Measurements from ENCODE around the gene SIK2. TPM values are rescaled to one million over a fixed set of nuclear protein-coding genes. Genes with fewer than 3 reads are reported as not detected.

Gene SIK2
- total RNA-seq, 1 donor from 2014 or later, result 26.3 TPM

GRCh38 chr11:111723595-111723994 is 121.3 kb downstream of the SIK2 start:
- no peak for ATAC-seq
- peaks cover 94% of the 10 kb centered on the region for H3K36me3 ChIP-seq
- no peaks in the 10 kb centered on the region for H3K4me1 ChIP-seq
- H3K27ac ChIP-seq, result no peak overlapping the region
- H3K27me3 ChIP-seq (ENCODE audit: low read depth), result no peaks in the 10 kb centered on the region
- DNase-seq, result no peak
- intact Hi-C loops (cut with DNase I), result no loop called here
- no peak for TF ChIP-seq CTCF (IDR thresholded peaks at IDR 0.05)
- H3K9me3 ChIP-seq, result no peaks in the 10 kb centered on the region
- H3K4me3 ChIP-seq, result no peak overlapping the region

GRCh38 chr11:111724615-111725129 is 122.4 kb downstream of the SIK2 start:
- Histone ChIP-seq H3K9me3 (no peaks in the 10 kb centered on the region), H3K27ac (no peak overlapping the region), H3K36me3 (peaks cover 88% of the 10 kb centered on the region), H3K4me1 (no peaks in the 10 kb centered on the region), H3K4me3 (no peak overlapping the region), H3K27me3 (ENCODE audit: low read depth) (no peaks in the 10 kb centered on the region)
- intact Hi-C loops (cut with DNase I), result no loop called here
- no peak for TF ChIP-seq CTCF (IDR thresholded peaks at IDR 0.05)
- no peak for ATAC-seq
- DNase-seq, result no peak

DNA sequence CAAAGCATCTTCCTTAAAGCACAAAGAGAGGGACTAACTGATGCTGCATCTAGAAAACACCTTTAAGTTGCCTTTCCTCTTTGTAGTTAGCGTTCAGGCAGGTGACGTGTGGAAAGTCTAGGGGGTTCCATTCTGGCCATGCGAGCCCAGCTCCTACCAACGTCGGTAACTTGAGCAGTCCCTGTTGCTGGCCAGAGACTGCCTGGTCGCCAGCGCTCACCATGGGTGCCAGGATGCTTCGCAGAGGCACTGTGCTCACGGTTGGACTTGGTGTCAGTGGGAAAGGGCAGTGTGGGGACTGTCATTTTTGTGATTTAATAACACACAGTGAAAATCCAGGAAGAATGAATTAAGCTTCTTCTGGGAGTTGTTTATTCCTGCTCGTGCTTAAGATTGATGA is 123.4 kb downstream of the SIK2 start:
- no peak for TF ChIP-seq CTCF (IDR thresholded peaks at IDR 0.05)
- DNase-seq (no peak), ATAC-seq (no peak)
- H3K27ac ChIP-seq, result no peak overlapping the region
- no peak overlapping the region for H3K4me3 ChIP-seq
- H3K27me3 ChIP-seq (ENCODE audit: low read depth), result no peaks in the 10 kb centered on the region
- no peaks in the 10 kb centered on the region for H3K9me3 ChIP-seq
- intact Hi-C loops (cut with DNase I), result no loop called here
- H3K4me1 ChIP-seq, result peaks cover 6% of the 10 kb centered on the region
- H3K36me3 ChIP-seq, result peaks cover 78% of the 10 kb centered on the region

DNA sequence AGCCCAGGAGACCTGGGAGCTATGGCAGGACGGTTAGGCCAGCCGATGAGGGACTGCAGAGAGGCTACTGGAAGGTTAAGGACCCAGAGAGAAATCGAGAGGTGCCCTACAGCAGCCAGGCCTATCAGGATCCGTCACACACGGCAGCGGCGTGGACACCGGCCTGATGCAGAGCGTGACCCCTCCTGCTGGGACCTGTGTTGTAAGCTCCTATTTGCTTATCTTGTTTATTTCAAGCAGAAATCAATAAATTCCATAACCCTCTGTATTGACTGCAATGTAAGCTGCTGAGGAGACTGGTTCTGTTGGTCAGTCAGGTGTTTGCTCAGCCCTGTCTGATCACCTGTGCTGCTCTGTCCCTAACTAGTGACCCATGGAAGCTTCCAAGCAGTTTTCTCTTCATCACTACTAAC is 124.1 kb downstream of the SIK2 start:
- DNase-seq (no peak), ATAC-seq (no peak)
- Histone ChIP-seq H3K4me3 (no peak overlapping the region), H3K4me1 (peaks cover 13% of the 10 kb centered on the region), H3K9me3 (no peaks in the 10 kb centered on the region), H3K27me3 (ENCODE audit: low read depth) (no peaks in the 10 kb centered on the region), H3K36me3 (peaks cover 71% of the 10 kb centered on the region), H3K27ac (no peak overlapping the region)
- TF ChIP-seq CTCF (IDR thresholded peaks at IDR 0.05), result no peak
- intact Hi-C loops (cut with DNase I), result no loop called here

DNA sequence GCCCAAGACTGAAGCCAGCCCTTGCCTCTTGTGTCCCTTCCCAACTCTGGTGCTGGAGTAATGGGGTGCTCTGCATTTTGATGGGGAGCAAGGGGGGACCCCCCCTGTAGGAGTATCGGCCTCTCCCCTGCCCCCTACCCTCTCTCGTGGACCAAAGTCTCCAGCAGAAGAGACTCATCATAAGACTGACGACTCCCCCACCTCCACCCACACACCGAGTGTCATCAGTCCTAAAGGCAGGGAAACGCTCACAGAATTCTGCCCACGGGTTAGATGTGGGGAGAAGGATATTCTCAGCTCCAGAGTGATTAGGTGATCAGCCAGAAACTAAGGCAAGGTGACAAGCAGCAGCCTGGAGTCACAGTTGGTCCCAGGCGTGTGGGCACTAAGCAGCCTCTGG is 125.2 kb downstream of the SIK2 start:
- intact Hi-C loops (cut with DNase I), result no loop called here
- ATAC-seq (no peak), DNase-seq (no peak)
- H3K4me3 ChIP-seq, result no peak overlapping the region
- peaks cover 60% of the 10 kb centered on the region for H3K36me3 ChIP-seq
- H3K27me3 ChIP-seq (ENCODE audit: low read depth), result no peaks in the 10 kb centered on the region
- H3K9me3 ChIP-seq, result no peaks in the 10 kb centered on the region
- TF ChIP-seq CTCF (IDR thresholded peaks at IDR 0.05), result no peak
- peaks cover 24% of the 10 kb centered on the region for H3K4me1 ChIP-seq
- H3K27ac ChIP-seq, result no peak overlapping the region

Data from lower lobe of right lung (tissue), 2 donors.